ENCODE data around the gene SEZ6L.

Gene SEZ6L

GRCh38 chr22:26333088-26333800, 164.0 kb downstream of the SEZ6L start:
- DNase-seq, result no peak

DNA sequence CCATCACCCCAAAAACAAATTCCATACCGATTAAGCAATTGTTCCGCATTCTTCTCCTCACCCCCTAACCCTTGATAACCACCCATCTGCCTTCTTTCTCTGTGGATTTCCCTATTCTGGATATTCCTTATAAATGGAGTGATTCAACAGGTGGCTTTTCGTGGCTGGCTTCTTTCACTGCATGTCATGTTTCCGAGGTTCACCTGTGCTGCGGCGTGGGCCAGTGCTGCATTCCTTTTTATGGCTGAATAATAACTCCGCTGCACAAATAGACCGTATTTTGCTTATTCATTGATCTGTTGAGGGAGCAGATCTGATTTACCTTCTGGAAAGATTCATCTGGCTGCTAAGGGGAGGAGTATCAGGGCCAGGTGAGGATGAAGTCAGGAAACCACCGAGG, 165.0 kb downstream of the SEZ6L start:
- no peak for DNase-seq

DNA sequence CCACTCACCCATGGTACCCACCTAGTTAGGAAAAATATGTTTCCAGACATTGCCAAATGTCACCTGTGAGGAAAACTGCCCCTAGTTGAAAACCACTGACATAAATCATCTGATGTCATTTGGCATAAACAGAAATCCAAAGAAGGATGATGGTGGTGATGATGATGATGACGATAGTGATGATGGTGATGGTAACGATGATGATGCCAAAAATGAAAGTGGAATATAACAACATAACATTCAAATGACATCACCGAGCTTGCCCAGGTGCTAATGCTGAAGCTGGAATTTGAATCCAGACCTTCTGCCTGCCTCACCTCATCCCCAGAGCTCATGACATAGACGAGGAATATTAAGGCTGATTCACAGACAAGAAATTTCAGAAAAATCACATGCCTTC, 167.5 kb downstream of the SEZ6L start:
- DNase-seq, result no peak

DNA sequence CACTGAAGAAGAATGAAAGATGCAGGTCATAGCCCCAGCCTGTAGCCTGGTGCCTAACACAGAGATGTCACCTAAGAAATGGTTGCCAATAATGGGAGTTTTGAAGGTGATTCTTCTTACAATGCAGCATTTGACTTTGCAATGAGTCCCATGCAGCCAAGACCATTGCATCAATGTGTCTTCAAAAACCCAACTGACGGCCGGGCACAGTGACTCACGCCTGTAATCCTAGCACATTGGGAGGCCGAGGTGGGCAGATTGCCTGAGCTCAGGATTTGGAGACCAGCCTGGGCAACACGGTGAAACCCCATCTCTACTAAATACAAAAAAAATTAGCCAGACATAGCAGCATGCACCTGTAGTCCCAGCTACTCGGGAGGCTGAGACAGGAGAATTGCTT, 170.5 kb downstream of the SEZ6L start:
- DNase-seq, result no peak

- no peak for DNase-seq
Measured at GRCh38 chr22:26342745-26343410, 173.6 kb downstream of the SEZ6L start.

- no peak for DNase-seq
Measured at GRCh38 chr22:26345496-26345895, 176.2 kb downstream of the SEZ6L start.

DNA sequence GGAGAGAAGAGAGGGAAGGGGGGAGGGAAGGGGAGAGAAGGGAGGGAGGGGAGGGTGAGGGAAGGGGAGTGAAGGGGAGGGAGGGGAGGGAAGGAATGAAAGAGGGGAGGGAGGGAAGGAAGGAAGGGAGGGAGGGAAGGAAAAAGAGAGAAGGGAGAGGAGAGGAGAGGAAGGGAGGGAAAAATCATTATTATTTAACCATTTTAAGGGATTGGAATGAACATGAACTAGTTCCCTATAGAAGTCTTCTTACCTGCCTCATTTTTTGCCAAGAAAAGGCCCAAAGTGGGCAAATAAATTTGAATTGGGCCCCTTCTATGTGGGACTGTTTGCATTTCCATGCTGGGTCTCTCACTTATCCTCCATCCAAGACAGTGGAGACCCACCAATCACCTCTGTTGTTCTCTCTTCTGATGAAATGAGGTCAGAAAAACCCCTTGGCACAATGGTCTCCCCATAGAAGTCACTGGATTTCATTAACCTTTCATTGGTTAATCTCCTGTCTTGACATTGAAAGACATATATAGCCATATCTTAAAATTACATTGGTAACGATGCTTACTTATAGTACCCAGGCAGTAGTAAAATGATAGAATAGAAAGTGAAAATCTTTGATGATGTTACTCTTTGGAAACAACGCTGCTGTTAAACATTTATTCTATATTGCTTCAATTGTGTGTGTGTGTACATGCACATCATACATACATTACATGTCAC, 179.7 kb downstream of the SEZ6L start:
- DNase-seq, result no peak

DNA sequence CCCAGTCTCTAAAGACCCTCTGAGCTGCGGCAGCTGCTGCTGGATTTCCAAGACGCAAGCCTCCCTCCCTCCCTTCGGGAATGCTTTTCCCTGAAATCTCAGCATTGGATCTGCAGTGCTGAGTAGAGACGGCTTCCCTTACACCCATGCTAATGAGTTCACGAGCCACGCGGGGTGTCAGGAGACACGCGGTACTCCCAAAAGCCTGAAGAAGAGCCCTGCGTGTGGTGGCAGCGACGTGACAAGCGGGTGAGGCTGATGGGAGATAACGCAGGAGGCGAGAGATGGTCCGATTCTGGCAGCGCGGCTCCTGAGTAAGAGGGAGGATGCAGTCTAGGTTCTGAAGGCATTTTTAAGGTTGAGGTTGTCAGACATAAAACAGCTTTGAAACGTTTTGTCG, 185.4 kb downstream of the SEZ6L start:
- peak in 16 of 56 donors; percentile 1 to 61 (median 24) for DNase-seq

DNA sequence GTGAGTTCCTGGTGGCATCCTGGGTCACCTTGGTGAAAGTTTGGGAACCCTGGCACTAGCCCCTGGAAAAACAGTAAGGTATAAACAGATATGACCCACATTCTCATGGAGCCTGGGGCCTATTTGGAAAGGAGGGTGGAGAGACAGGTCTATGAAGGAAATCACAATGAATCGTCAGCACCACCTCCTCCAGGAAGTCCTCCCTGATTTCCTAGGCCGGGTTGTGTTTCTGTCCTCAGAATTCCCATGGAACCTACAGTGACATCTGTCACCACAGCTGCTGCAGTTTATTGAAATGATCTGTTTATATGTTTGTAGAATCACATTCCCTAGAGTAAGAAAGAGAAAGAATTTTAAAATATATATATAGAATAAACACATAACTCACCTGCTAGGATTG, 188.0 kb downstream of the SEZ6L start:
- no peak for DNase-seq

- DNase-seq, result no peak
Measured at GRCh38 chr22:26357813-26358212, 188.6 kb downstream of the SEZ6L start.

DNA sequence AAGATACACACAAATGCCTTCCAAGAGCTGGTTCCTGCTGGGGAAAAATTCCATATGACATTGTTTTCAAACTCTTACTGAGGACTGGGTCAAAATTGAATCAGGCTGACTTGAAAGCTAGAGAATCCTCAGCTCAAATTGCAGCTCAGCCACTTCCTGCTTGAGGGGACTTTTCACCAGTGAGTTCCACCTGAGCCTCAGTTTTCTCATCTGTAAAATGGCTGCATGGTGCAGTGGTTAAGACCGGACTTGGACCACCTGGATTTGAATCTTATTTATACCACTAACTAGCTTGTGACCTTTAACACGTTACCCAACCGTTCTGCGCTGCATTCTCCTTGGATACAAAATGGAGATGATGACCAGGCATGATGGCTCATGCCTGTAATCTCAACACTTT, 189.9 kb downstream of the SEZ6L start:
- no peak for DNase-seq

DNA sequence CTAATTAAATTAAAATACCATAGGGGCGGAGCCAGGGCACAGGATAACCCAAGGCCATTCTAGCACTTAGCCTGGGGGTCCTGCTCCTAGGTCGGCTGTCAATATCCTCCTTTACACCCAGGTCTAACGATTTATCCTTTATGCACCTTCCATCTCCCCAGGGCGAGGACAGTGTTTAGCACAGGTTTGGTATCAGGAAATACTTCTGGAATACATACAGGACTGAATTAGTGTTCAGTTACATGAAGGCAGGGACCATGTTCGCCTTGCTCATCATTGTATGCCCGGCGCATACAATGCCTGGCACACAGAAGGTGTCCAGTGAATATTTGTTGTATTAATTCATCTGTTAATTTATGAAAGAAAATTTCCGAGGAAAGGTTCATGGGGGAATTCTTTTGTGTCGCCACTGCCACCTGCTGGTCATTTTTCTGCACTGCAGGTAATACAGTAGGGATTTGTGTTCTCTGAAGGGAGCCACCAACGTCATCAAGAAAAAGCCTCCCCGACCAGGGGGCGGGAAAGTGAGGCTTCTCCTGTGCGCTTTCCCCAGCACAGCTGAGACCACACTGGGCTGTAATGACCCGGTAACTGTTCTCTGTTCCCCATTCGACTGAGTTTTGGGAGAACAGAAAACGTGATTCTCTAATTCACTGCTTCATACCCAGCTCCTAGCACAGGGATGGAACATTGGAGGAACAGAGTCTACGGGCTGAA, 191.1 kb downstream of the SEZ6L start:
- DNase-seq, result peak in 48 of 56 donors; percentile 3 to 85 (median 46)

- DNase-seq, result no peak
Measured at GRCh38 chr22:26362471-26362870, 193.2 kb downstream of the SEZ6L start.

DNA sequence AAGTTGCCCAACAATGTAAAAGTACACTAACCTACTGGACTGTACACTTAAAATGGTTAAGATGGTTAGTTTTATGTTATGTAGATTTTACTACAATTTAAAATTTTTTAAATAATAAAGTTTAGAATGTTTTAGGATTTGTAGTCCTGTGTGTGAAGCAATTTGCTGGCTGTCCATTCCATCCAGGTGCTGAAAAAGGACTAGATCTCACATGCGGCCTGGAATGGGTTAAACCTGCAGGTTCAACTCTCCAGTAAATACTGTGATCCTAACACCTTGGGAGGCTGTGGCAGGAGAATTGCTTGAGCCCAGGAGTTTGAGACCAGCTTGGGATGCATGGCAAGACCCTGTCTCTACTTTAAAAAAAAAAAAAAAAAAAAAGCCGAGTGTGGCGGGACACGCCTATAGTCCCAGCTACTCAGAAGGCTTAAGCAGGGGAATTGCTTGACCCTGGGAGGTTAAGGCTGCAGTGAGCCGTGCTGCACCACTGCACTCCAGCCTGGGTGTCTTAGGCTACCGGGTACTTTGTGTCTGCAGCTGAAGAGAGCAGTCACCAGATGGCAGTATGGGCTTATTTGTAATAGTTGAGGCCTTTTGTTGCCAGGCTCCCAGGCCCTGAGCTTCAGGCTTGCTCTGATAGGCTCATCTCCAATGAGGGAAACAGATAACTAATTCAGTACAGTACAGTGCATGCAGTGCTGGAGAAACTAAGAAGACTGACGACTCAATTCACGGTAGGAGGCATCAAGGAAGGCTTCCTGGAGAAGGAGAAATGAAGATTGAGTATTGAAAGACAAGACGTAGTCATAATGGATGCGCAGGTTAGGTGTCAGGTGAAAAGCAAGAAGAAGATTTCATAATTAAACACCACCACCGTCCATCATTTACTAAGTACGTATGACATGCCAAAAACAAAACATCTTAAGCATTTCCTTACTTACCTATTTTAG, 195.1 kb downstream of the SEZ6L start:
- DNase-seq, result peak in 40 of 56 donors; percentile 1 to 72 (median 23)

DNA sequence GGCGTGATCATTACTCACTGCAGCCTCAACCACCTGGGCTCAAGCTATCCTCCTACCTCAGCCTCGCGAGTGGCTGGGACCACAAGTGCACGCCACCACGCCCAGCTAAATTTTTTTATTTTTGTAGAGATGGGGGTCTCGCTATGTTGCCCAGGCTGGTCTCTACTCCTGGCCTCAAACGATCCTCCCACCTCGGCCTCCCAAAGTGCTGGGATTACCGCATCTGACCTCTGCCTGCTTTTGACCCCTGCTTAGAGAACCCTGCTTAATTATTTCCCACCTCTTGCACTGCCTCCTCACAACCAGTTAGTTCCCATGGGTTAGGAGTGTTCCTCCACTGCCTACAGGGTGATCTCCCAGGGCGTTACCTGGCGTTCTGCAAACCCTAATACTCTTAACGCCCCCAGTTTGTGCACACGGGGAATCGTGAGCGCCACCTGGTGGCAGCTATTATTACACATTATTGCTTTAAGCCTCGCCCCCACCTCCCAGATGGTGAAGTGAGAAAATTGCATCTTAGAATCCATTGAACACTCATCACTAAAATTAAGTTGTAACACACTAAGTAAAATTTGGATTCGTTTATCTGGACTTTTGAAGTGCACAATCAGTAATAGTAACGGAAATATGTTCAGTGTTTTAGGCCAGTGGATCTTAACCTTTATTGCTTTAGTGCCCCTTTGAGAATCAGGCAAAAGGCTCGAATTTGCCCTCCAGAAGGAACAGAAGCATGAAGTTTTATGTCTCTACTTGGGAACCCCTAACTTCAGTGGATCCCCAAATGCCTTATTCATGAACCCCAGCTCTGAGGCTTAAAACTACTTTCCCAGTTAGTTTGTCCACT, 198.4 kb downstream of the SEZ6L start:
- DNase-seq, result peak in 15 of 56 donors; percentile 1 to 70 (median 13)

- DNase-seq, result no peak
Measured at GRCh38 chr22:26372890-26373289, 203.6 kb downstream of the SEZ6L start.

- no peak for DNase-seq
Measured at GRCh38 chr22:26374391-26375026, 205.2 kb downstream of the SEZ6L start.

DNA sequence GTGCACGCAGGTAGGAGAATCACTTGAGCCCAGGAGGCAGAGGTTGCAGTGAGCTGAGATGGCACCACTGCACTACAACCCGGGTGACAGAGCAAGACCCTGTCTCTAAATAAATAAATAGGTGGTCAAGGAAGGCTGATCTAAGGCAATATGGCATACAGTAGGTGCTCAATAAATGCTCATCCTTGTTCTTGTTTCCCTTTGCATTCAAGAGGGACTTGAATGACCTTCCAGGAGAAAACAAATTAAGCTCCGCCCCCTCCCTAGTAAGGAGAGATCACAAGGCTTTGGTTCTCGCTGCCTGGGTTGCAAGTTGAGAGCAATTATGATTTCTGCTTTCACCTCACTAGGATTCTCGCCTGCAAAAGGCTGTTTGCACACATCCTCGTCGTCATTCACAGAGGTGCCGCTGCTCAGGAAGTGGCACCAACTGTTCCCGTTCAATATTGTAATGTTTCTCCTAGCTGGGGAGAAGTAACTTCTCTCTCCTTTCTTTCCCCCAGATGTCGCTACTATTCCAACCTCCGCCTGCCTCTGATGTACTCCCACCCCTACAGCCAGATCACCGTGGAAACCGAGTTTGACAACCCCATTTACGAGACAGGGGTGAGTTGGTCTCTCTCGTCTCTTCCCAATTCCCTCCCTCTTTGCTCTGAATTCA, 208.0 kb downstream of the SEZ6L start:
- peak in 31 of 56 donors; percentile 2 to 75 (median 29) for DNase-seq

Data from nucleus accumbens (tissue), 56 donors.